ENCODE results near the gene CORO7.

The CORO7 gene

GRCh38 chr16:4391631-4392381 lies 24.6 kb downstream of the CORO7 start:
- DNase-seq (ENCODE audit: extremely low spot score) = no peak
- POLR2A ChIA-PET = no interaction called here
- TF ChIP-seq CTBP1 (IDR thresholded peaks at IDR 0.05; ENCODE audit: borderline replicate concordance) (no peak), SUZ12 (IDR thresholded peaks at IDR 0.05) (no peak), FOXA1 (IDR thresholded peaks at IDR 0.05) (no peak), PKNOX1 (IDR thresholded peaks at IDR 0.05) (no peak), BHLHE40 (IDR thresholded peaks at IDR 0.05; ENCODE audit: borderline replicate concordance) (no peak), LEF1 (IDR thresholded peaks at IDR 0.05; ENCODE audit: borderline replicate concordance) (no peak), FOXM1 (IDR thresholded peaks at IDR 0.05; ENCODE audit: borderline replicate concordance) (no peak), NFRKB (IDR thresholded peaks at IDR 0.05) (no peak), TARDBP (IDR thresholded peaks at IDR 0.05) (no peak)
- CTCF ChIA-PET = interaction anchor here (1.2 to 2.5 kb wide), 2 partner anchors 10 to 12 kb away, joined by 4 to 12 read pairs; no protein-coding TSS in a partner anchor

DNA sequence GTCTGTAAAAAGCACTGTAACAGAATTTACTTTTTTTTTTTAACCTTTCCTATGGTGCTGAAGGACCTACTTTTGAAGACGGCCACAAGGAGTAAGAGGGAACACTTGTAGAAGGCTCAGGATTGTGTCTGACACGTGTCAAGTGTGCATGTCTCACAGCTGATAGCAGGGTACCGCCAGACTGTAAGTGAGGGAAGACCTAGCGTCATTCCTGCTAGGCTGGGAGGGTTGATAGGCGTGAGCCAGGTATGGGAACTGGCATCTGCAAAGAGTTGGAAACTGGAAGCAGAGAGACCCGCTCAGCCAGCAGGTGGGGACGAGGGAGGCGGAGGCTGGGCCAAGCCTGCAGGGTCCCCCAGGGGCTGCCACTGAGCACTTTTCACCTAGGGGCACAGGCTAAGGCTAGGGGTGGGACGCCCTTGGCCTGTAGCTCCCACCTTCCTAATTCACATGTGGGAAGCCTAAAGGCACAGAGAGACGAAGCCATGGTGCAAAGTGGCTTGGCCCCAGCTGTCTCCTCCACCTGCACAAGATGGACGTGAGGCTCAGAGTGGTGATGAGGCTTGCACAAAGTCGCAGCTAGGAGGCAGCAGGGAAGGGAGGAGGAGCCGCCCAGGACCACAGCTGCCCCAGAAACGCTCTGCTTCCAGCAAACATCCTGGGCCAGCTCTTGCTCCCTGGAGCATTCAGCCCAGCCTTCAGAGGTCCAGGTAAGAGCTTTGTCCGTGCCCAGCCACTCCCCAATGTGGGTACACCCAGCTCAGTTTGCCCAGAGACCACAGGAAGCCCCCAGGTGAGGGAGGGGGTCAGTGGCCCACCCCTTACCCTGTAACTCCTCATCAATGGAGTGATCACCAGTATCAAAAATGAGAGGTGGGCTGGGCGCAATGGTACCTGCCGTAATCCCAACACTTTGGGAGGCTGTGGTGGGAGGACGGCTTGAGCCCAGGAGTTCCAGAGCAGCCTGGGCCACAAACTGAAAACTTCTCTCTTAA lies 25.8 kb downstream of the CORO7 start:
- TF ChIP-seq ZNF384 (IDR thresholded peaks at IDR 0.05) = no peak
- TF ChIP-seq CTBP1 (IDR thresholded peaks at IDR 0.05; ENCODE audit: borderline replicate concordance) = no peak
- no peak for TF ChIP-seq BHLHE40 (IDR thresholded peaks at IDR 0.05; ENCODE audit: borderline replicate concordance)
- TF ChIP-seq SUZ12 (IDR thresholded peaks at IDR 0.05) = no peak
- no peak for TF ChIP-seq TARDBP (IDR thresholded peaks at IDR 0.05)
- TF ChIP-seq LEF1 (IDR thresholded peaks at IDR 0.05; ENCODE audit: borderline replicate concordance) = no peak
- no peak for TF ChIP-seq FOXK2 (IDR thresholded peaks at IDR 0.05)
- no peak for TF ChIP-seq FOXA1 (IDR thresholded peaks at IDR 0.05)
- TF ChIP-seq ELF4 (IDR thresholded peaks at IDR 0.05) = no peak
- no peak for TF ChIP-seq FOXM1 (IDR thresholded peaks at IDR 0.05; ENCODE audit: borderline replicate concordance)
- TF ChIP-seq HDGF (IDR thresholded peaks at IDR 0.05; ENCODE audit: borderline replicate concordance) = no peak
- TF ChIP-seq SP1 (IDR thresholded peaks at IDR 0.05) = no peak
- ChIA-PET CTCF (interaction anchor here (0.6 to 2.5 kb wide), 3 partner anchors 12 to 73 kb away, joined by 3 to 12 read pairs (median 4); no protein-coding TSS in a partner anchor), POLR2A (no interaction called here)
- DNase-seq (ENCODE audit: extremely low spot score) = no peak

DNA sequence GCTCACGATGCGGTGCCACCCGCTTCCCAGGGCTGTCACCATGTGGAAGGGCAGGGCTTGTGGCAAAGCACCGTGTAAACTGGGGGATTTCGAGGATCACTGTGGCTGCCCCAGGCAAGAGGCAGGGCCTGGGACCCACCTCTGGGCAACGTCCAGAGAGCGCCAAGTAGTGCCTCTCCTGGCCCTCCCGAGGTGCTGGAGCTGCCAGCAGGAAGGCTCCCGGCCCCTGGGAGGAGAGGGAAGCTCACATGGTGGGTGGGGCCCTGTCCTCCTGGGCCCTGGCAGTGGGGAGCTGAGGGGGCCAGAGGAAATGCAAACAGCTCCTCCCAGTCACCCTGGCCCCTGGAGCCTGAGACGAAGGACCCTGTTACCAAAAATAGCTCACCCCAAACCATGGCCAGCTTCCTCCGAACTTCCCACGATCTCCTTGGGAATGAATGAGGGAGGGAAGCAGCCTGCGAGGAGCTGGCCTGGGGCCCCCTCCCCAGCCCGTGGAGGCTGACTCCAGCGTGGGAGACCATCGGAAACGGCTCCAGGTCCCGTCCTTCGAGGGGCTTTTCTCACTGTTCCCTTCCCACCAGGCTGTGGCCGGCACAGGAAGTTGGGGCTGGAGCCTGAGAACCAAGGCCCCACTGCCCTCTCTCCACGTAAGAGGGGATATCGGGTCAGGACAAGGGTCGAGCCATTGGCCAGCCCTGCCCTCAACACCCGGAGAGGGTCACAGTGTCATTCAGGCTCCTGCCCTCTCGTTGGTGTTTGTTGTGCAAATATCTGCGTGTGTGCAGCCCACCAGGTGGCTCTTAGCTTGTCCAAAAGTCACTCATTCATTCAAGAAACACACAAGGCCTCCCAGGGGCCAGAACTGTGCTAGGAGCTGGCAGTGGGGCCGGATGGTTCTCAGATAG lies 27.1 kb downstream of the CORO7 start:
- POLR2A ChIA-PET = no interaction called here
- CTCF ChIA-PET = interaction anchor here (0.6 to 1.9 kb wide), 5 partner anchors 13 to 135 kb away, joined by 3 to 9 read pairs (median 4); no protein-coding TSS in a partner anchor
- no peak for DNase-seq (ENCODE audit: extremely low spot score)
- TF ChIP-seq TARDBP (IDR thresholded peaks at IDR 0.05) (no peak), CTBP1 (IDR thresholded peaks at IDR 0.05; ENCODE audit: borderline replicate concordance) (no peak), PKNOX1 (IDR thresholded peaks at IDR 0.05) (no peak), FOXM1 (IDR thresholded peaks at IDR 0.05; ENCODE audit: borderline replicate concordance) (no peak), L3MBTL2 (conservative IDR thresholded peaks at IDR 0.05) (no peak)

- no peak for DNase-seq (ENCODE audit: extremely low spot score)
- ChIA-PET POLR2A (no interaction called here), CTCF (interaction anchor here (1.0 to 1.9 kb wide), 3 partner anchors 14 to 134 kb away, joined by 3 to 9 read pairs (median 4); no protein-coding TSS in a partner anchor)
- TF ChIP-seq FOXM1 (IDR thresholded peaks at IDR 0.05; ENCODE audit: borderline replicate concordance) = no peak
- no peak for TF ChIP-seq ARNT (IDR thresholded peaks at IDR 0.05)
- TF ChIP-seq FOXA1 (IDR thresholded peaks at IDR 0.05) = no peak
- TF ChIP-seq SUZ12 (IDR thresholded peaks at IDR 0.05) = no peak
- TF ChIP-seq FOXK2 (IDR thresholded peaks at IDR 0.05) = no peak
- TF ChIP-seq PKNOX1 (IDR thresholded peaks at IDR 0.05) = no peak
- no peak for TF ChIP-seq BHLHE40 (IDR thresholded peaks at IDR 0.05; ENCODE audit: borderline replicate concordance)
- TF ChIP-seq TARDBP (IDR thresholded peaks at IDR 0.05) = no peak
- TF ChIP-seq CTBP1 (IDR thresholded peaks at IDR 0.05; ENCODE audit: borderline replicate concordance) = no peak
- no peak for TF ChIP-seq NFRKB (IDR thresholded peaks at IDR 0.05)
- no peak for TF ChIP-seq ELF4 (IDR thresholded peaks at IDR 0.05)
- TF ChIP-seq HDGF (IDR thresholded peaks at IDR 0.05; ENCODE audit: borderline replicate concordance) = no peak
- TF ChIP-seq L3MBTL2 (conservative IDR thresholded peaks at IDR 0.05) = no peak
- TF ChIP-seq ZNF384 (IDR thresholded peaks at IDR 0.05) = no peak
- no peak for TF ChIP-seq LEF1 (IDR thresholded peaks at IDR 0.05; ENCODE audit: borderline replicate concordance)
- no peak for TF ChIP-seq SP1 (IDR thresholded peaks at IDR 0.05)
Observed at GRCh38 chr16:4388271-4389021, 27.9 kb downstream of the CORO7 start.
